Cardiac muscle cell (in vitro differentiated cells and primary cell): ENCODE data around the gene FRAS1. TPM values are rescaled to one million over a fixed set of nuclear protein-coding genes. Genes with fewer than 3 reads are reported as not detected.

Experiments used
- DNase-seq, 2 donors: peaks; one replicate each; pipeline versions ENCODE4 v3.0.0 to v3.0.0-alpha.2; 2010 to 2017; ENCODE audit warnings: low read depth in 1 of 2, low spot score in 1 of 2
- H3K27ac ChIP-seq: fragments of 200-600 bp; sonication (generic); 2 replicates; pipeline ENCODE4 v1.5.1; 2016
- H3K27me3 ChIP-seq: fragments of 200-600 bp; sonication (generic); 2 replicates; pipeline ENCODE4 v1.6.0; 2016; ENCODE audit warnings: control low read depth
- H3K36me3 ChIP-seq: fragments of 200-600 bp; sonication (generic); 2 replicates; pipeline ENCODE4 v1.5.1; 2016; ENCODE audit warnings: control low read depth
- H3K4me1 ChIP-seq: fragments of 200-600 bp; sonication (generic); 2 replicates; pipeline ENCODE4 v1.8.1; 2017; ENCODE audit warnings: low read depth, mild to moderate bottlenecking, mixed run types
- H3K4me3 ChIP-seq: fragments of 200-600 bp; sonication (generic); 2 replicates; pipeline ENCODE4 v1.5.1; 2016; ENCODE audit warnings: mild to moderate bottlenecking
- H3K9me3 ChIP-seq: fragments of 200-600 bp; sonication (generic); 2 replicates; pipeline ENCODE4 v1.5.1; 2017; ENCODE audit warnings: low read depth, mild to moderate bottlenecking, control low read depth
- CTCF ChIP-seq: IDR thresholded peaks from 2 replicates; pipeline ENCODE4 v1.5.1; 2012; ENCODE audit warnings: low read depth, mild to moderate bottlenecking, low read length
- polyA plus RNA-seq: library from polyadenylated mRNA; unstranded; fragments of >200 nt; fragmentation: Nextera tagmentation; extraction: Ambion mirVana; gene quantifications from 2 replicates; pipeline ENCODE4 v1.2.1, GENCODE V29; 2016
- total RNA-seq: library from RNA; depleted of rRNA; stranded (reverse); fragments of >200 nt; gene quantifications from 2 replicates; pipeline ENCODE4 v1.2.3, GENCODE V29; 2016

The FRAS1 gene
- total and polyA plus RNA-seq, 2 experiments from 2014 or later = 4.4 to 20.4 TPM

DNA sequence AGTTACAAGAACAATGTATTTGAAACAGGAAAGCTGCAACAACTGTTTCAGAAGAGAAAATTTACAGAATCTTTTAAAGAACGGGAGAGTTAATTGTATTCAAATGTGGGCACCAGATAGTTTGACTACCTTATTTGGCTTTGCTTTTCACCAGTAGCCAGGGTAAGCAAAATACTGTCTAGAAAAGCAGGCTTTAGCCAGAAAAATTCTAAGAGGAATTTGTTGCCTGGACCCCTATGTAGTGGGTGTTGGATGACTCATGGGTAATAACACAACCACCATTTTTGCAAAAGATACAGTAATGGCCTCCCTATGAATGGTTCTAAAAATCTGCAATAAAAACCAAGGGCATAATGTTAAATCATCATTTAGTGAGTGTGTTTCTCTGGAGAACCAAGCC, 261.0 kb downstream of the FRAS1 start:
- no peaks in the 10 kb centered on the region for H3K9me3 ChIP-seq
- no peak for DNase-seq
- H3K27me3 ChIP-seq = no peaks in the 10 kb centered on the region
- no peak for TF ChIP-seq CTCF
- H3K27ac ChIP-seq = no peak overlapping the region
- peaks cover 6% of the 10 kb centered on the region for H3K4me1 ChIP-seq
- no peaks in the 10 kb centered on the region for H3K36me3 ChIP-seq
- no peak overlapping the region for H3K4me3 ChIP-seq

GRCh38 chr4:78320349-78320935, 263.3 kb downstream of the FRAS1 start:
- no peak for TF ChIP-seq CTCF
- H3K27ac ChIP-seq = no peak overlapping the region
- H3K27me3 ChIP-seq = no peaks in the 10 kb centered on the region
- peak in 1 of 2 donors; percentile 20 for DNase-seq
- no peaks in the 10 kb centered on the region for H3K9me3 ChIP-seq
- peaks cover 8% of the 10 kb centered on the region for H3K4me1 ChIP-seq
- H3K4me3 ChIP-seq = no peak overlapping the region
- no peaks in the 10 kb centered on the region for H3K36me3 ChIP-seq

GRCh38 chr4:78322032-78322431, 264.9 kb downstream of the FRAS1 start:
- no peaks in the 10 kb centered on the region for H3K9me3 ChIP-seq
- no peak overlapping the region for H3K27ac ChIP-seq
- no peak for DNase-seq
- no peaks in the 10 kb centered on the region for H3K36me3 ChIP-seq
- no peak for TF ChIP-seq CTCF
- peaks cover 14% of the 10 kb centered on the region for H3K4me1 ChIP-seq
- no peak overlapping the region for H3K4me3 ChIP-seq
- H3K27me3 ChIP-seq = no peaks in the 10 kb centered on the region

GRCh38 chr4:78323439-78323838, 266.3 kb downstream of the FRAS1 start:
- no peak for TF ChIP-seq CTCF
- Histone ChIP-seq H3K4me3 (no peak overlapping the region), H3K9me3 (no peaks in the 10 kb centered on the region), H3K27me3 (no peaks in the 10 kb centered on the region), H3K4me1 (peaks cover 14% of the 10 kb centered on the region), H3K36me3 (no peaks in the 10 kb centered on the region), H3K27ac (no peak overlapping the region)
- no peak for DNase-seq

GRCh38 chr4:78324625-78325024, 267.5 kb downstream of the FRAS1 start:
- no peak overlapping the region for H3K27ac ChIP-seq
- H3K4me3 ChIP-seq = no peak overlapping the region
- no peak for DNase-seq
- no peaks in the 10 kb centered on the region for H3K27me3 ChIP-seq
- peaks cover 10% of the 10 kb centered on the region for H3K4me1 ChIP-seq
- H3K9me3 ChIP-seq = no peaks in the 10 kb centered on the region
- H3K36me3 ChIP-seq = no peaks in the 10 kb centered on the region
- TF ChIP-seq CTCF = no peak
